ENCODE data around the gene LY86. TPM values are rescaled to one million over a fixed set of nuclear protein-coding genes. Genes with fewer than 3 reads are reported as not detected.

The LY86 gene
- total and polyA plus RNA-seq, 9 of the 15 experiments (the other 6 are each of a cell fraction or from before 2014, with no cell fraction given) = 0.08 to 0.20 TPM; not detected in 7

DNA sequence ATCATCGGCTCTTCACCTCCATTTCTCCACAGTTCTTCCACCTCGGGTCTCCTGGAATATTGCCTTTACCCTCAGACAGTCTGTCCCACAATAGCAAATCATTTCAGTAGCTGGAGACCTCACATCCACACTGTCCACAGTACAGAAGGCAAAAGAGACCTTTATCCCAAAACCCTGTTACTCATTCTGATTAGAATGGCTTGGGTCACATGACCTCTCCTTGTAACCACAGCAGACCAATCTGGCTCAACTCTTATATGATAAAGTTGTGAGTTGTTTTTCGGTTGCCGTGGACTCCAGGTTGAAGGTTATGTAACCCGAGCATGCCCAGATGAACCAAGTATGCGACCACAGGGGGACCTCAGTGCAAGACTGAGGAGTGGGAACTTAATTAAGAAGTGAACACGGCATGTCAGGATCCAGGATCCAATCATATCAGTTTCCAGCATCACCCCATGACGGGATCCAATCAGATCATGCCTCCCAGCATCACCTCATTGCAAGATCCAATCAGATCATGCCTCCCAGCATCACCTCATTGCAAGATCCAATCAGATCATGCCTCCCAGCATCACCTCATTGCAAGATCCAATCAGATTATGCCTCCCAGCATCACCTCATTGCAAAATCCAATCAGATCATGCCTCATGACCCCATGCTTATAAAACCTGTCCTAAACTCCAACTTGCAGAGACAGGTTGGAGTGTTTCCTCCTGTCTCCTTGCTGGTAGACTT lies 68.7 kb downstream of the LY86 start:
- H3K9ac ChIP-seq (ENCODE audit: insufficient read depth in 1 of 2, low read depth in 2 of 2, low read length in 2 of 2) = no peak overlapping the region
- ChIA-PET POLR2A (interaction anchor here (0.7 to 1.2 kb wide), 2 partner anchors 10 to 193 kb away, joined by 3 to 4 read pairs; no protein-coding TSS in a partner anchor), CTCF (ENCODE audit: low intra/inter-chr PET ratio) (no interaction called here)
- H4K20me1 ChIP-seq (replicated peaks; ENCODE audit: control insufficient read depth, insufficient read depth, low read length) = no peaks in the 10 kb centered on the region
- no peaks in the 10 kb centered on the region for H3K27me3 ChIP-seq (ENCODE audit: control insufficient read depth in 2 of 2, insufficient read depth in 2 of 2, low read length in 2 of 2)
- no TSS peak for BruUV-seq (replicated peaks)
- H3K9me1 ChIP-seq (ENCODE audit: control insufficient read depth, insufficient read depth, low read length) = no peaks in the 10 kb centered on the region
- peak overlapping the region; percentile 40; the same call in 1 of the 2 replicates for H2AFZ ChIP-seq (ENCODE audit: low read depth, low read length)
- H3K27ac ChIP-seq (ENCODE audit: extremely low read depth, low read depth, low read length) = peak overlapping the region; percentile 67; the same call in 2 of the 3 replicates
- WGBS (ENCODE audit: insufficient coverage, low coverage, missing lambda C conversion rate) = 50% methylated on average over 8 of the region's 8 CpGs
- intact Hi-C loops (cut with micrococcal nuclease) (no loop called here), in situ Hi-C loops (cut with MboI) (no loop called here)
- no peaks in the 10 kb centered on the region for H3K79me2 ChIP-seq (ENCODE audit: control insufficient read depth, insufficient read depth, low read length)
- peaks cover 3% of the 10 kb centered on the region; the same call in 1 of the 2 replicates for H3K9me3 ChIP-seq (replicated peaks; ENCODE audit: control insufficient read depth, insufficient read depth, low read depth, low read length)
- no peak overlapping the region for H3K4me3 ChIP-seq
- FAIRE-seq = no peak
- ATAC-seq = peak; percentile 5; the same call in 2 of the 3 replicates
- DNase-seq (ENCODE audit: extremely low read depth in 1 of 4, low spot score in 3 of 4) = peak in 1 of 4 experiments; percentile 38
- no peaks in the 10 kb centered on the region for H3K36me3 ChIP-seq (ENCODE audit: control insufficient read depth, insufficient read depth, low read length)
- peaks cover 0 to 58% of the 10 kb centered on the region in 2 experiments; a peak in 4 of 5 replicates for H3K4me1 ChIP-seq (replicated peaks in 1 of 2; ENCODE audit: control insufficient read depth in 2 of 2, insufficient read depth in 2 of 2, low read length in 2 of 2)
- no peak overlapping the region for H3K4me2 ChIP-seq (ENCODE audit: insufficient read depth, low read length)
- TF ChIP-seq TCFL5 (CRISPR knock-in tag; conservative IDR thresholded peaks at IDR 0.05) = peak; percentile 33; the same call in 1 of the 2 replicates
- TF ChIP-seq ELF1 (tag; IDR thresholded peaks at IDR 0.05) = no peak
- TF ChIP-seq ZNF764 (CRISPR knock-in tag; IDR thresholded peaks at IDR 0.05; ENCODE audit: low read depth) = no peak
- TF ChIP-seq, protein P1, sequence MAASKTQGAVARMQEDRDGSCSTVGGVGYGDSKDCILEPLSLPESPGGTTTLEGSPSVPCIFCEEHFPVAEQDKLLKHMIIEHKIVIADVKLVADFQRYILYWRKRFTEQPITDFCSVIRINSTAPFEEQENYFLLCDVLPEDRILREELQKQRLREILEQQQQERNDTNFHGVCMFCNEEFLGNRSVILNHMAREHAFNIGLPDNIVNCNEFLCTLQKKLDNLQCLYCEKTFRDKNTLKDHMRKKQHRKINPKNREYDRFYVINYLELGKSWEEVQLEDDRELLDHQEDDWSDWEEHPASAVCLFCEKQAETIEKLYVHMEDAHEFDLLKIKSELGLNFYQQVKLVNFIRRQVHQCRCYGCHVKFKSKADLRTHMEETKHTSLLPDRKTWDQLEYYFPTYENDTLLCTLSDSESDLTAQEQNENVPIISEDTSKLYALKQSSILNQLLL (CRISPR knock-in tag; IDR thresholded peaks at IDR 0.05; ENCODE audit: borderline replicate concordance) = no peak
- TF ChIP-seq, protein P2, sequence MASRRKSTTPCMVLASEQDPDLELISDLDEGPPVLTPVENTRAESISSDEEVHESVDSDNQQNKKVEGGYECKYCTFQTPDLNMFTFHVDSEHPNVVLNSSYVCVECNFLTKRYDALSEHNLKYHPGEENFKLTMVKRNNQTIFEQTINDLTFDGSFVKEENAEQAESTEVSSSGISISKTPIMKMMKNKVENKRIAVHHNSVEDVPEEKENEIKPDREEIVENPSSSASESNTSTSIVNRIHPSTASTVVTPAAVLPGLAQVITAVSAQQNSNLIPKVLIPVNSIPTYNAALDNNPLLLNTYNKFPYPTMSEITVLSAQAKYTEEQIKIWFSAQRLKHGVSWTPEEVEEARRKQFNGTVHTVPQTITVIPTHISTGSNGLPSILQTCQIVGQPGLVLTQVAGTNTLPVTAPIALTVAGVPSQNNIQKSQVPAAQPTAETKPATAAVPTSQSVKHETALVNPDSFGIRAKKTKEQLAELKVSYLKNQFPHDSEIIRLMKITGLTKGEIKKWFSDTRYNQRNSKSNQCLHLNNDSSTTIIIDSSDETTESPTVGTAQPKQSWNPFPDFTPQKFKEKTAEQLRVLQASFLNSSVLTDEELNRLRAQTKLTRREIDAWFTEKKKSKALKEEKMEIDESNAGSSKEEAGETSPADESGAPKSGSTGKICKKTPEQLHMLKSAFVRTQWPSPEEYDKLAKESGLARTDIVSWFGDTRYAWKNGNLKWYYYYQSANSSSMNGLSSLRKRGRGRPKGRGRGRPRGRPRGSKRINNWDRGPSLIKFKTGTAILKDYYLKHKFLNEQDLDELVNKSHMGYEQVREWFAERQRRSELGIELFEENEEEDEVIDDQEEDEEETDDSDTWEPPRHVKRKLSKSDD (conservative IDR thresholded peaks at IDR 0.05; ENCODE audit: low read length) = no peak
- TF ChIP-seq, protein P3, sequence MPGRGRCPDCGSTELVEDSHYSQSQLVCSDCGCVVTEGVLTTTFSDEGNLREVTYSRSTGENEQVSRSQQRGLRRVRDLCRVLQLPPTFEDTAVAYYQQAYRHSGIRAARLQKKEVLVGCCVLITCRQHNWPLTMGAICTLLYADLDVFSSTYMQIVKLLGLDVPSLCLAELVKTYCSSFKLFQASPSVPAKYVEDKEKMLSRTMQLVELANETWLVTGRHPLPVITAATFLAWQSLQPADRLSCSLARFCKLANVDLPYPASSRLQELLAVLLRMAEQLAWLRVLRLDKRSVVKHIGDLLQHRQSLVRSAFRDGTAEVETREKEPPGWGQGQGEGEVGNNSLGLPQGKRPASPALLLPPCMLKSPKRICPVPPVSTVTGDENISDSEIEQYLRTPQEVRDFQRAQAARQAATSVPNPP (IDR thresholded peaks at IDR 0.05; ENCODE audit: borderline replicate concordance, insufficient read depth, insufficient read length) = no peak
- TF ChIP-seq ZNF695 (CRISPR knock-in tag; IDR thresholded peaks at IDR 0.05) = no peak
- TF ChIP-seq SMAD3 (CRISPR knock-in tag; conservative IDR thresholded peaks at IDR 0.05) = peak; percentile 68; the same call in 1 of the 2 replicates
- TF ChIP-seq CCAR2 (IDR thresholded peaks at IDR 0.05; ENCODE audit: low read depth, low read length) = no peak
- TF ChIP-seq FOXJ3 (CRISPR knock-in tag; IDR thresholded peaks at IDR 0.05) = peak; percentile 76
- peak; percentile 81 for TF ChIP-seq ASH1L (IDR thresholded peaks at IDR 0.05; ENCODE audit: borderline replicate concordance, low read depth, partially characterized antibody)
- TF ChIP-seq TRIM28 (IDR thresholded peaks at IDR 0.05) = no peak
- TF ChIP-seq GTF2F1 (IDR thresholded peaks at IDR 0.05; ENCODE audit: low read depth, low read length) = no peak
- TF ChIP-seq OTX1 (CRISPR knock-in tag; IDR thresholded peaks at IDR 0.05) = no peak
- no peak for TF ChIP-seq TARDBP (IDR thresholded peaks at IDR 0.05)
- TF ChIP-seq ZC3H11A (IDR thresholded peaks at IDR 0.05; ENCODE audit: low read depth, low read length) = no peak
